A549 (cell line): ENCODE measurements around the gene BEND6. TPM values are rescaled to one million over a fixed set of nuclear protein-coding genes. Genes with fewer than 3 reads are reported as not detected.

Experiments
- ATAC-seq, 2 experiments: fragments of 200-7000 bp in 1 of 2; fragments of >200 bp in 1 of 2; cut with Nextera tagmentation in 1 of 2; cut with Tn5 transposase in 1 of 2; 3 replicates each; pipeline versions ENCODE4 v1.8.0 to v1.9.1; 2018 to 2020; ENCODE audit warnings: mild to moderate bottlenecking in 1 of 2, moderate library complexity in 1 of 2
- CTCF ChIA-PET: fragments of 300-600 bp; sonication (Branson Sonifier 250); formaldehyde crosslinking; extraction: SDS; loops from one replicate; lab custom pipeline; 2021; ENCODE audit warnings: antibody characterized with exemption, inconsistent platforms; lab: Yijun Ruan, JAX
- POLR2A ChIA-PET: fragments of 350-600 bp; formaldehyde crosslinking; extraction: SDS; loops from one replicate; lab custom pipeline; 2021; ENCODE audit warnings: antibody characterized with exemption, inconsistent platforms; lab: Yijun Ruan, JAX
- DNase-seq, 2 experiments: peaks; one replicate each; pipeline versions ENCODE4 v3.0.0 to v3.0.0-alpha.2; 2011 to 2016; ENCODE audit warnings: low read depth in 1 of 2, low spot score in 1 of 2
- FAIRE-seq: peaks from 2 replicates; lab custom pipeline; 2011; peaks lifted over from hg19 to GRCh38; lab: Jason Lieb, UNC
- H3K27ac ChIP-seq, 2 experiments: fragments of >200 bp; sonication (Bioruptor Twin); formaldehyde crosslinking; 3 replicates each; pipeline ENCODE4 v1.5.1; 2016 to 2017
- H3K4me1 ChIP-seq: fragments of >200 bp; sonication (Bioruptor Twin); formaldehyde crosslinking; 3 replicates; pipeline ENCODE4 v1.6.1; 2016
- H3K4me2 ChIP-seq: fragments of >200 bp; sonication (Bioruptor Twin); formaldehyde crosslinking; 3 replicates; pipeline ENCODE4 v1.6.1; 2016
- H3K4me3 ChIP-seq: fragments of >200 bp; sonication (Bioruptor Twin); formaldehyde crosslinking; 3 replicates; pipeline ENCODE4 v1.5.1; 2016
- H3K9me3 ChIP-seq: fragments of >200 bp; sonication (Bioruptor Twin); formaldehyde crosslinking; 3 replicates; pipeline ENCODE4 v1.6.1; 2016
- BHLHE40 ChIP-seq: IDR thresholded peaks from 2 replicates; pipeline ENCODE4 v1.6.1; 2012; ENCODE audit warnings: low read depth, low read length, inconsistent platforms
- CEBPB ChIP-seq, 2 experiments: fragments of >200 bp in 1 of 2; sonication (Bioruptor Twin) in 1 of 2; formaldehyde crosslinking in 1 of 2; IDR thresholded peaks; 2 replicates each; pipeline ENCODE4 v1.6.1; 2012 to 2016
- CHD4 ChIP-seq: fragments of 200-600 bp; sonication (generic); IDR thresholded peaks from 2 replicates; pipeline ENCODE4 v1.6.1; 2016; ENCODE audit warnings: antibody characterized with exemption, mild to moderate bottlenecking, borderline replicate concordance
- ESRRA ChIP-seq: fragments of 150-350 bp; IDR thresholded peaks from 2 replicates; pipeline ENCODE4 v1.6.1; 2014; ENCODE audit warnings: mild to moderate bottlenecking, low read length, borderline replicate concordance
- FOSL2 ChIP-seq, 2 experiments: fragments of 450-650 bp in 1 of 2; fragments of >200 bp in 1 of 2; sonication (Bioruptor Twin) in 1 of 2; formaldehyde crosslinking; IDR thresholded peaks; 2 replicates each; pipeline versions ENCODE4 v1.5.0 to v1.6.1; 2016 to 2020; ENCODE audit warnings: mild to moderate bottlenecking in 1 of 2, moderate library complexity in 1 of 2
- HOXA7 ChIP-seq: fragments of 250-450 bp; sonication (Bioruptor Pico); IDR thresholded peaks from 2 replicates; pipeline ENCODE4 v1.5.0; 2020; ENCODE audit warnings: mild to moderate bottlenecking, moderate library complexity
- HOXB13 ChIP-seq: fragments of 250-450 bp; sonication (Bioruptor Pico); IDR thresholded peaks from 2 replicates; pipeline ENCODE4 v1.5.0; 2020; ENCODE audit warnings: low read depth, mild to moderate bottlenecking, moderate library complexity
- JUN ChIP-seq, 2 experiments: fragments of >200 bp; sonication (Bioruptor Twin); formaldehyde crosslinking; IDR thresholded peaks; 2 replicates in 1 of 2; 3 replicates in 1 of 2; pipeline ENCODE4 v1.6.1; 2016 to 2017
- KDM1A ChIP-seq: fragments of 200-600 bp; sonication (generic); IDR thresholded peaks from 2 replicates; pipeline ENCODE4 v1.6.1; 2016; ENCODE audit warnings: low read depth, mild to moderate bottlenecking
- KDM5A ChIP-seq: fragments of 200-600 bp; sonication (generic); IDR thresholded peaks from 2 replicates; pipeline ENCODE4 v1.6.1; 2016; ENCODE audit warnings: antibody characterized with exemption, mild to moderate bottlenecking
- MAZ ChIP-seq: fragments of 150-350 bp; IDR thresholded peaks from 2 replicates; pipeline ENCODE4 v1.6.1; 2014; ENCODE audit warnings: antibody characterized with exemption, low read depth, low read length, borderline replicate concordance
- POLR2A ChIP-seq: IDR thresholded peaks from 2 replicates; pipeline ENCODE4 v1.6.1; 2012; ENCODE audit warnings: mild to moderate bottlenecking, low read length
- RAD21 ChIP-seq, 2 experiments: fragments of >200 bp in 1 of 2; sonication (Bioruptor Twin) in 1 of 2; formaldehyde crosslinking in 1 of 2; IDR thresholded peaks in 1 of 2; conservative IDR thresholded peaks in 1 of 2; 2 replicates in 1 of 2; 3 replicates in 1 of 2; pipeline ENCODE4 v1.6.1; 2012 to 2018; ENCODE audit warnings: inconsistent platforms in 1 of 2
- RCOR1 ChIP-seq: fragments of 150-350 bp; IDR thresholded peaks from 2 replicates; pipeline ENCODE4 v1.6.1; 2014; ENCODE audit warnings: antibody characterized with exemption, low read length, low read depth
- RNF2 ChIP-seq: fragments of 200-600 bp; sonication (generic); IDR thresholded peaks from 2 replicates; pipeline ENCODE4 v1.6.1; 2016; ENCODE audit warnings: low read depth, mild to moderate bottlenecking, antibody characterized with exemption, moderate library complexity, borderline replicate concordance
- SMC3 ChIP-seq: fragments of >200 bp; sonication (Bioruptor Twin); formaldehyde crosslinking; IDR thresholded peaks from 3 replicates; pipeline ENCODE4 v1.6.1; 2018; ENCODE audit warnings: inconsistent platforms
- TFCP2L1 ChIP-seq: fragments of 250-450 bp; sonication (Bioruptor Pico); IDR thresholded peaks from 2 replicates; pipeline ENCODE4 v1.5.0; 2021; ENCODE audit warnings: mild to moderate bottlenecking
- TP53 ChIP-seq: fragments of 250-450 bp; sonication (Bioruptor Pico); IDR thresholded peaks from 2 replicates; pipeline ENCODE4 v1.5.0; 2021; ENCODE audit warnings: mild to moderate bottlenecking, moderate library complexity
- ZC3H11A ChIP-seq: fragments of 450-650 bp; IDR thresholded peaks from 2 replicates; pipeline ENCODE4 v1.6.1; 2014; ENCODE audit warnings: antibody characterized with exemption, mild to moderate bottlenecking
- ZNF302 ChIP-seq: fragments of 250-450 bp; sonication (Bioruptor Pico); IDR thresholded peaks from 2 replicates; pipeline ENCODE4 v1.9.0; 2021; ENCODE audit warnings: inconsistent platforms, mild to moderate bottlenecking, moderate library complexity
- ZSCAN20 ChIP-seq: fragments of 250-450 bp; sonication (Bioruptor Pico); IDR thresholded peaks from 2 replicates; pipeline ENCODE4 v1.8.0; 2022; ENCODE audit warnings: mild to moderate bottlenecking, moderate library complexity
- WGBS: methylation state at CpG from one replicate; pipeline ENCODE4 v1.1.6; 2017; ENCODE audit errors: missing lambda C conversion rate; 5-methylcytosine and 5-hydroxymethylcytosine counted together
- polyA plus RNA-seq, 4 experiments: library from polyadenylated mRNA; depleted of rRNA in 3 of 4; stranded (reverse); fragments of >200 nt; fragmentation: RNase III in 1 of 4; extraction: RNeasy Plus Mini Kit Qiagen cat#74134 plus additional on column Dnase treatment in 1 of 4; gene quantifications; 2 replicates in 3 of 4; 3 replicates in 1 of 4; pipeline ENCODE4 v1.2.3, GENCODE V29; 2011 to 2017
- TF ChIP-seq, protein P1 (sequence below): fragments of >200 bp; sonication (Bioruptor Twin); formaldehyde crosslinking; IDR thresholded peaks from 2 replicates; pipeline ENCODE4 v1.6.1; 2016
- TF ChIP-seq, protein P2 (sequence below): IDR thresholded peaks from 2 replicates; pipeline ENCODE4 v1.6.1; 2012
- TF ChIP-seq, protein P3 (sequence below): fragments of 150-350 bp; IDR thresholded peaks from 2 replicates; pipeline ENCODE4 v1.6.1; 2014; ENCODE audit warnings: low read depth, mild to moderate bottlenecking, low read length

The BEND6 gene
- polyA plus RNA-seq, 2 of the 4 experiments (the other 2 are of a cell fraction): 2.1 to 2.9 TPM

DNA sequence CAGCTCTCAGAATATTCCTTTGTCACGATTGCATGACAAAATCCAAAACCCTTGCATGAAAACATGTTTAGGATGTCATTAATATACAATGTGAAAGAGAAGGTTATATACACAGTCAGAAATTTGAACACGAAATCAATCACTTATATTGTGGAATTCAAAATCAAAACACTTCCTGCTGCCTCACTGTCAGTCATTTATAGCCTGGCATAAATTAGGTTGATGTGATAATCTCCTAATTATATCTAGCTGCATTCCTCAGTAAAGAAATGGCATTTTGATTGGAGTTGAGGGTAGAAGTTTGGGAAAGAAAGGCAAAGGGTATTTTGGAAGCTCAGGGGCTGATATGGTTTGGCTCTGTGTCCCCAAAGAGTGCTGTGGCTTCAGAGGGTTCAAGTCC lies 24.1 kb upstream of the BEND6 start:
- Histone ChIP-seq H3K4me1 (peaks cover 11% of the 10 kb centered on the region; the same call in 2 of the 3 replicates), H3K4me2 (no peak overlapping the region), H3K9me3 (no peaks in the 10 kb centered on the region), H3K4me3 (no peak overlapping the region), H3K27ac (no peak overlapping the region)
- FAIRE-seq (no peak), DNase-seq (no peak), ATAC-seq (no peak)
- TF ChIP-seq RCOR1 (no peak), POLR2A (no peak), HOXA7 (CRISPR knock-in tag) (no peak), ZSCAN20 (CRISPR knock-in tag) (no peak), CEBPB (IDR thresholded peaks at IDR 0.05) (no peak), KDM5A (no peak), KDM1A (no peak), SMC3 (no peak), TFCP2L1 (CRISPR knock-in tag) (no peak), ZNF302 (CRISPR knock-in tag) (no peak), MAZ (no peak), RNF2 (no peak), HOXB13 (CRISPR knock-in tag) (no peak), ESRRA (no peak), RAD21 (conservative IDR thresholded peaks at IDR 0.05 in 1 of 2, IDR thresholded peaks at IDR 0.05 in 1 of 2) (no peak), BHLHE40 (no peak)
- TF ChIP-seq, protein P1, sequence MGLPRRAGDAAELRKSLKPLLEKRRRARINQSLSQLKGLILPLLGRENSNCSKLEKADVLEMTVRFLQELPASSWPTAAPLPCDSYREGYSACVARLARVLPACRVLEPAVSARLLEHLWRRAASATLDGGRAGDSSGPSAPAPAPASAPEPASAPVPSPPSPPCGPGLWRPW: no peak
- TF ChIP-seq, protein P2, sequence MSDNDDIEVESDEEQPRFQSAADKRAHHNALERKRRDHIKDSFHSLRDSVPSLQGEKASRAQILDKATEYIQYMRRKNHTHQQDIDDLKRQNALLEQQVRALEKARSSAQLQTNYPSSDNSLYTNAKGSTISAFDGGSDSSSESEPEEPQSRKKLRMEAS: no peak
- CTCF ChIA-PET: interaction anchor here (1.0 to 2.7 kb wide), 4 partner anchors 24 to 79 kb away, joined by 3 to 8 read pairs (median 3); partner anchors contain the start of gene BEND6
- WGBS: 83% methylated on average over 2 of the region's 2 CpGs
- POLR2A ChIA-PET: no interaction called here

DNA sequence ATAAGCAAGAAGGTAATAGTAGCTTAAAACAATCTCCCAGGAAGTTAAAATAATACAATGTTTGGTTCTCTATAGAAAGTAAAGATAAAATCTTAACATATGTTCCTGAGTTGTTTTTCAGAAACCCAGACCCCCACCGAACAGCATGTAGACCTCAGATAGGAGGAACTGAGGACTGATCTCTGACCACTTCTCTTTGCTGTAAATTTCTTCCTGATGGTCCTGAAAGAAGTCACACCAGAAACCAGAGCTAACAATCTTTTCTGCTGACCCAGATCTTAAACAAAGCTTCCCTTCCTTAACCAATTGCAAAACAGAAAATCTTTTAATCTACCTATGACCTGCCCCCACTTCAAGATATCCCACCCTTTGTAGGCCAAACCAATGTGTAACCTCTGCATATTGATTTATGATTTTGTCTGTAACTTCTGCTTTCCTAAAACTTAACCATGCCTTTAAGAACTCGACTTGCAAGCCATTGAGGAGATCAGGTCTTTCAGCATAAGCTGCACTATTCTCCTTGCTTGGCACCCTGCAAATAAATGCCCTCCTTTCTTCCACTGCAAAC lies 21.9 kb upstream of the BEND6 start:
- Histone ChIP-seq H3K9me3 (no peaks in the 10 kb centered on the region), H3K4me3 (no peak overlapping the region), H3K27ac (no peak overlapping the region), H3K4me2 (no peak overlapping the region), H3K4me1 (peaks cover 5% of the 10 kb centered on the region)
- CTCF ChIA-PET: interaction anchor here (1.1 to 1.2 kb wide), 3 partner anchors 22 to 39 kb away, joined by 3 read pairs; no protein-coding TSS in a partner anchor
- no peak for DNase-seq
- WGBS: 81% methylated on average over 2 of the region's 2 CpGs
- ATAC-seq: no peak
- FAIRE-seq: no peak
- POLR2A ChIA-PET: no interaction called here
- TF ChIP-seq HOXA7 (CRISPR knock-in tag) (no peak), JUN (IDR thresholded peaks at IDR 0.05) (no peak), FOSL2 (IDR thresholded peaks at IDR 0.05) (no peak), FOSL2 (CRISPR knock-in tag; IDR thresholded peaks at IDR 0.05) (no peak), TP53 (no peak), CHD4 (no peak), RCOR1 (no peak), ZC3H11A (no peak), RAD21 (conservative IDR thresholded peaks at IDR 0.05 in 1 of 2, IDR thresholded peaks at IDR 0.05 in 1 of 2) (no peak)
- TF ChIP-seq, protein P1: no peak
- TF ChIP-seq, protein P3, sequence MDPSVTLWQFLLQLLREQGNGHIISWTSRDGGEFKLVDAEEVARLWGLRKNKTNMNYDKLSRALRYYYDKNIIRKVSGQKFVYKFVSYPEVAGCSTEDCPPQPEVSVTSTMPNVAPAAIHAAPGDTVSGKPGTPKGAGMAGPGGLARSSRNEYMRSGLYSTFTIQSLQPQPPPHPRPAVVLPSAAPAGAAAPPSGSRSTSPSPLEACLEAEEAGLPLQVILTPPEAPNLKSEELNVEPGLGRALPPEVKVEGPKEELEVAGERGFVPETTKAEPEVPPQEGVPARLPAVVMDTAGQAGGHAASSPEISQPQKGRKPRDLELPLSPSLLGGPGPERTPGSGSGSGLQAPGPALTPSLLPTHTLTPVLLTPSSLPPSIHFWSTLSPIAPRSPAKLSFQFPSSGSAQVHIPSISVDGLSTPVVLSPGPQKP: no peak
